HG02885 (cell line): ENCODE results near the gene BCR.

Experiments used
- ATAC-seq: cut with Tn5 transposase; IDR thresholded peaks from one replicate; pipeline ENCODE4 v1.9.1; 2021; ENCODE audit warnings: mild to moderate bottlenecking; ENCODE audit not compliant: unreplicated experiment, poor library complexity

The BCR gene

DNA sequence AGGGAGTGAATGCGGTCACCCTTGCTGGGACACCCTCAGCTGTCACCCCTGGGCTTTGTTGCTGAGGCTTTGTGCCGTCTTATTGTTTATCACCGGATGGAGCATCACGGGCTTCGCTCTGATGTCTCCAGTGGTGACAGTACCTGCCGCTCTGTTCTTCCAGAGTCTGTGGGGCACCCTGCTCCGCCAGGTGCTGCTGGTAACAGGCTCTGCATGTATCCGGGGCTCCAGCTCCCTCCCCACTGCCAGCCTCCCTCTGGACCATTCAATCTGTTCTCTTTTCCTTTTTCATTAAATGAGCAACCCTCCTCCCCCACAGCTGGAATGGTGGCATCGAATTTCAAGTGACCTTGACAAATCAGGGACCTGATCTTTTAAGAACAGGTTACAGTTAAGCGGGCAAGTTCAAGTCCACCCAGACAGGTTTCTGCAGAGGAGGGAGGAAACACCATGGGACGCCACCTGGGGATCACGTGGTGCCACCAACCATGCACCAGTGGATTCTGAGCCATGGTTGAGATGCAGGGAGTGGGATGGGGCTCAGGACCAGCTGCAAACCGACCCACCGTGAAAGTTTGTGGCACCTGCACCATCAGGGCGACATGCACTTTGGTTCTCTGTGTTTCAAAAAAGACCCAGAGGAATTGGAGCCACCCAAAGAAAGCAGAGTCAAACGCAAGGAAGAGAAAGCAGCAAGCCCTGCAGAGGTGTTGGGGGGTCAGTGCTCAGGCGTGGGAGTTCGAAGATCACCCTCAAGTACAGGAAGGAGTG is 89.3 kb downstream of the BCR start:
- no peak for ATAC-seq

DNA sequence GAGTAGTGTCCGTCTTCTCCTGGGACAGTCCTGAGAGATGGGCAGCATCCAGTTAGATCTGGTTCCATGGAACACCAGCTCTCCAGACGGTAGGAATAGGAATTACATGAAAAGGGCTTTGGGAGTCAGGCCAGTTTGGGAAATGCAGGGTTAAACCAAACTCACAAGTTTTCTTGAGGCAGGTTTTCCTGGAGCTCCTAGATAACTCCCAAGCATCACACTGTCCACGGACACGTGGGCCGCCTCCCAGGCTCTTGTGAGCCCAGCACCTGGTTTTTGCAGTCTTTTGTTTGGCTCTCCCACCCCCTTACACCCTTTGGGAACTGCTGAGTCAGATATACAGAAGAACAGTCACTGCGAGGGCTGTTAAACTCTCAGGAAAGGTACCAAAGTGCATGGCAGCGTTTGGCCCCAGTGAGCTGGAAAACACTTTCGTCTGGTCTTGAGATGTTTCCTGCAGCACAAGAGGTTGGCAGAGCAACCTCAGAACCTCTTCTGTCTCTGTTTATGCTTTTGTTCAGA is 90.0 kb downstream of the BCR start:
- ATAC-seq, result no peak

DNA sequence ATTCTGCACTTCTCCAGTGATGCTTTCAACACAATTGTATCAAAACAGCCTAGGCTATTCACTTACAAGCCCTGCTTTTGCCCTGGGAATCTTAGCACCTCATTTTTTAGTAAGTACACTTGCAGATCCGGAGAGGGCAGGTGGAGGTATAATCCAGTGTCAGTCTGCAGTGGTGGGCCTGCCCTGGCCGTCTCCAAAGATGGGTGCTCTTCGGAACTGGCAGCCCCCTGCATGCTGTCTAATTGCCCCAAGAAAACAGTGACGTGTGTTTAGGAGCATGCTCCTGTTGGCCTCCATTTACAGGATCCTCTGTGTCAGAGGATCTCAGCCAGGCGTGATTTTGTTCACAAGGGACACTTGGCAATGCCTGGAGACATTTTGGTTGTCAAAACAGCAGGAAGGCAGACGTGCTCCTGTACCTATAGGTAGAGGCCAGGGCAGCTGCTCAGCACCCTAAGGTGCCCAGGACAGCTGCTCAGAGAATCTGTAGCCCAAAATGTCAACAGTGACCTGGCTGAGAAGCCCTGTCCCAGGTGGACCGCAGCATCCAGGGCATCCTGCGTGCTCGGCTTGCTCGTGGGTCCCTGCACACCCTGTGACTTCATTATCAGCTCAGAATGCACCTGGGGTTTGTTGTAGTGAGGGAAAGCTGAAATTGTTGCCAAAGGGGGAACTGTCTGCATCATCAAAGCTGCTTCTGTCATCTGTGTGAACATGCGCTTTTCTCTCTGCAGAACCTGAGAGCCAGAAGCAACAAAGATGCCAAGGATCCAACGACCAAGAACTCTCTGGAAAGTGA is 90.7 kb downstream of the BCR start:
- ATAC-seq, result no peak

DNA sequence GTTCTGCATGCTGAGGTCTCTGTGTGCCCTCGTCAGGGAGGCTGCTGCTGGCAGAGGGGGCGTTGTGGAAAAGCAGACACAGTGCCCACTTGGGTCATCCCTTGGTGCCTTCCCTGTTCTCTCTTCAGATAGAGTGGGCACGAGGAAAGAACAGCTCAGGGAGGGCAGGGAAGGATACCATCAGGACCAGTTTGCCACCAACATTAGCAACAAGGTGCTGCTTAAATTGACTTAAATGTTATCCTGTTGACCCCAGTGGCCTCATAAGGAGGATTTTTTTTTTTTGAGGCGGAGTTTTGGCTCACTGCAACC is 91.2 kb downstream of the BCR start:
- no peak for ATAC-seq

DNA sequence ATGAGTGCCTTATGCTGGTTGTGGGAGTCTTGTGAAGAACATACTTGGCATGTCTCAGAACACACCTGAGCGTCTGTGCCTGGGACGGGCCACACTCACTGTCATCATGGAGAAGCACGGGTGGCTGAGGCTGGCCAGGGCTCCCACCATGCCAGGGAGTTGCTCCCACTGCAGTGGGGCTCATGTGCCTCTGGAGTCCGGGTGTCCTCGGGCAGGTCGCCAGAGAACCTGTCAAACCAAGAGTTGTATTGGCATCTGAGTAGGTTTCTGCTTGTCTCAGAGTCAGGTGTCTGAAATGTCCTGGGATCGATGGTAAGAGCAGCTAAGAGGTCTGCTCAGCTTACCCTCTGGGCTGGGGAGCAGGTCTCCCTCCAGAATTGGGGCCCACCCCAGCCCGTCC is 92.1 kb downstream of the BCR start:
- ATAC-seq, result no peak

DNA sequence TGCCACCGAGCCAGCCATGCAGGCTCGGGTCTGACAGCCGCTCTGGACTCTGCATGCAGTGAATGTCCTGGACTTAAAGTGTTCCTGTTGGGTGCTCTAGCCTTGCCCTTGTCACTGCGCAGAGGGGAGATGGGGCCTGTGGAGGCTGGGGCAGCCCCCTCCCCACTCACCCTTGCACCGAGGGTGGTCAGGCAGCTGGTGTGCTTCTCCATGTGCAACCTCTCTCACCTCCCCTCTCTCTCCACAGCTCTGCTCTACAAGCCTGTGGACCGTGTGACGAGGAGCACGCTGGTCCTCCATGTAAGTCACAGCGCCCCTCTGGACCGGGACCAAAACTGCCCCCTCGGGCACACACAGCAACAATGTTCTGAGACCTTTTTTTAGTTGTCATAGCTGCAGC is 92.5 kb downstream of the BCR start:
- no peak for ATAC-seq

DNA sequence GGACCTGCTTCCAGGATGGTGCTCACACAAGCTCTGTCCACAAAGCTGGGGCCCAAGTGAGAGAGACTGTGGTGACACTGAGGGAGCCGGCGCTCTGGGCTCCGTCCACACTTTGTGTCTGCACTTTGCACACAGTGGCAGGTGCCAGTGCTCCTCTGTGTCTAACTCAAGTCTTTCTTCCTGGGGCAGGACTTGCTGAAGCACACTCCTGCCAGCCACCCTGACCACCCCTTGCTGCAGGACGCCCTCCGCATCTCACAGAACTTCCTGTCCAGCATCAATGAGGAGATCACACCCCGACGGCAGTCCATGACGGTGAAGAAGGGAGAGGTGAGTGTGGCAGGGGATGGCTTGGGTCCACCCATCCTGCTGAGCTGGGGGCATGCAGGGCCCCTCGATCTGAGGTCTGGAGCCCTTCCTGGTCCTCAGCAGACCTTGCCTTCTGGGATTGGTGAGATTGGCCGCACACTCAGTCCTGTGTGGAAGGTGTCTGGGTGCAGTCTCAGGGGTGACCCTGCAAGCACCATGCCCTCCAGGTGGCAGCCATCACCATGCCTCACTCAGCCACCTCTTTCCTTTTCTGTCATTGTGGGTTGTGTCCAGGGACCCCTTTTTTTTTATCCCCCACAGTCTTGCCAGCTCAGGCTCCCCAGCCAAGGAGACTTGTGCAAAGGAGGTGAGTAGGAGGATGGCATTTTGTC is 93.3 kb downstream of the BCR start:
- ATAC-seq, result no peak

DNA sequence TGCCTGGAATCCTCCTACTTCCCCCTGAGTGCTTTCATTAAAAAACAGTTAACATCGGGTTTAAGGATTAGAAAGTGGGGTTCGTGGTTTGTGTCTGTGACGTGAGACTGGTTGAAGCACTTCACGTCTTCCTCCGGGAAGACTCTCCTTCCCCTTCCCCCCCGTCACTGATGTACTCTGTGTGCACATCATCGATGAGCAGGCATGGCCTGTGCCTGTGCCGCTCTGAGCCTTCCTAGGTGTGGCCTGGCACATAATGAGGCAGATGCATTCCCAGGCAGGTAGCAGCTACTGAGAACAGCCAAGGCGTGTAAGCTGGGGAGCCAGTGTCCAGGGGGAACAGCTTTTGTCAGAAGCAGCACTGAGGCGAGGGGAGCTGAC is 93.8 kb downstream of the BCR start:
- no peak for ATAC-seq

DNA sequence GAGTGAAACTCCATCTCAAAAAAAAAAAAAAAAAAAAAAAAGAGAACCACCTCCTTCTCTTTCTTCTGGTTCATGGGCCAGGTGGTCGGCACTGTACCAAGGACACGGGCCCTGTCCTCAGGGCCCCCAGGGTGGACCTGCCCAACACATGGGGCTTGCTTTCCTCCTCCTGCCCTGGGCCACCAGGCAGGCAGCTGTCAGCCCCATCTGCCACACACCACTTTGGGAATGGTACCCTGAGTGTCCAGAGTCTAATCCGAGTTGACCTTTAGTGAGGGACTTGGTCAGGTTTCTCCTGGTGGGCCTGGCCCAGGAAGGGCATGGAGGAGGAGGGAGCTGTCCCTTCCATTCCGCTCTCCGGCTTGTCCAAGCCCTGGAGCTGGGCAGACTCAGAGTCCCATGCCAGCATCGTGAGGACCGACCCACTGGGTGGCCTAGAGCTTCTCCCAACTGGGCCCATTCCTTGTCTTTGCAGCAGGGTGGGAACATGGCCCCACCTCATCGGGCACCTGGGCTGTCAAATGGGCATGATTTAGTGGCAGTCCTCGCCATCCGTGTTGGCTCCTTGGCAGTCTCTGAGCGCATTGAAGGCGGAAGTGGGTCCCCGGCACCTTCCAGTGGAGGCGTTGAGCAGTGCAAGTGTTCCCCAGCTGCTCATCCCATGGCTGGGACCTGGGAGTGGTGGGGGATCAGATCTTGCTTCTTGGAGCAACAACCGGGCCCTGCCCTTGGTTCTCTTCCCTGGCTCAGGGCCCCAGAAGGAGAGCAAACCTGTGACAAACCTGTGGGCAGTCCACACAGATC is 94.8 kb downstream of the BCR start:
- ATAC-seq, result no peak

DNA sequence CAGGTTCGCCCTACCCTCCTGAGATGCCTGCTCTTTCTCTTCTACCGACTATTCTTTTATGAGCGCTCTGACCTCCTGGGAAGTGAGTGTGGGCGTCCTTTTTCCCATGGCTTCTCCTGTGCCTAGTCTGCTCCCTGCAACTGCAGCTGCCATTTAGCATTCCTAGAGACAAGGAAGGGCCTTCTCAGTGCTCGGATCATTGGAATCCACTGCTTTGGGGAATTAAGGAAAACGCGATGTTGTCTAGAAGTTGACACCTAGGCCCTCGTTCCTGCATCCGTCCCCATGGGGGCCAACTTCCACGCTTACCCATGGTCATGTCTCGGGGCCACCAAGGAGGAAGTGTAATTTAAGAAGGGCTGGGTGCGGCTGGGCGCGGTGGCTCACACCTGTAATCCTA is 95.4 kb downstream of the BCR start:
- ATAC-seq, result no peak

DNA sequence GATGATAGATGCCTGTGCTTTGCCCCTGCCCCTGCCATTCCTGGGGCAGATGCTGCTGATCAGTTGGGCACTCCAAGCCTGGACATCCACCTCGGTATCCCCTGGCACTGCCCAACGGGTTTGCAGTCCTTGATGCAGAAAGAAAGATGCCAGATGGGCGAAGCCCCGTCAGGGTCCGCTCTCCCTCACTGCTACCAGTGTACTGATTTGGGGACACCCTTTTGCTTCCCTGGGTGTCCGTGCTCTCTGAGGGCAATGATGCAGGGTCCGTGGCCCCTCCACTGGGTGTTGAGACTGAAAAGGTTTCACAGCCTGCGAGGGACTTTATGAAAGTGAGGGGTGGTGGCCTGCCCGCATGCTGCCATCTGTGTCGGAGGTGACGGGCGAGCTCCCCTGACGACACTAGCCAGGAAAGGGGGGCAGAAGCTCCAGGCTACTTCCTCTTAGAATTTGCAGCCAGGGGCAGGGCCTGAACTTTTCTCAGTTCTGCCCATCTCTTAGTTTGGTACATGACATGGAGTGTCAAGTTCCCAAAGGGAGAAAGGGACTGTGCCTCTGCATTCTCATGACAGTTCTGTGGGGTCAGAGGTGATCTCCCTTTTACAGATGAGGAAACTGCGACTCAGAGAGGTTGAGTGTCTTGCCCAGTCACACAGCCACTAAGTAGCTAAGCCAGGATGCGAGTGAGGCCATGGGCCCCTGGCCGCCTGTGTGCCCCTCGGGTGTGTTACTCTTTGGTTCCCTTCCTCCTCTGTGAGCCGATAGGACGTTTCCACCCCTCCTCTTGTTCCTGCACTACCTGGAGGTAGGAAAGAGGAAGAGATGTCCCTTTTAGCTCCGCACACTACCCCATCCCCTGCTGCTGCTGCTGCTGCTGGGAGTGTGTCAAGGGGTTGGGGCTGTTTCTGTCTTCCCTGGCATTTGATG is 96.6 kb downstream of the BCR start:
- ATAC-seq, result no peak

DNA sequence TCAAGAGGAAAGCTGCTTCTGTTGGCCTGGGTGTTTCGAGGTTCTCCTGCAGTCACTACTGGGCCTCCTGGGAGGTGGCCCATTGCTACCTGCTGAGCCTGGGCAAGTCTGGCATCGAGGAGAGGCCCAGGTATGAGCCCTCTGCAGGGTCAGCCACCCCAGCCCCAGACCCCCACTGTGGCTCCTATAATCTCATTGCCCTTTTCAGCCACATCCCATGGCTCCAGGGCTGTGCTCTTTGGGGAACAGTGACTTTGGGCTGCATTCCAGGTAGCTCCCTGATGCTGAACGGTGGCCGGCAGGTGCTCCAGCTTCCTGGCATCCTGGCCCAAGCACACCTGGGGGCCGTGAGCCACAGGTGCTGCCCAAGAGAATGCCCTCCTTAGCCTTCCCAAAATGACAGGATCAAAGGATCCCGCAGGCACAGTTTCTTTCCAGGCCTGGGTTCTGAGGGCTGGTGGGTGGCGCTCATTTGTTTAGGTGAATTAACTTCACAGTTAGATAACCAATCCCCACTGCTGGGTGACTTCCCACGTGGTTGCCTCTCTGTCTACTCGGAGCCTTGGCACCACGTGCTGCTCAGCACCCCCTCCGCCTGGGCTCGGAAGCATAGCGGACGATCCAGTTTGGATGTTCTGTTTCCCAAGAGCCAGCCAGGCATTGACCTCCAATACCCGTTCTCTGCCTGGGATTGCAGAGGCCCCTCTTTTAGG is 97.4 kb downstream of the BCR start:
- ATAC-seq, result no peak

DNA sequence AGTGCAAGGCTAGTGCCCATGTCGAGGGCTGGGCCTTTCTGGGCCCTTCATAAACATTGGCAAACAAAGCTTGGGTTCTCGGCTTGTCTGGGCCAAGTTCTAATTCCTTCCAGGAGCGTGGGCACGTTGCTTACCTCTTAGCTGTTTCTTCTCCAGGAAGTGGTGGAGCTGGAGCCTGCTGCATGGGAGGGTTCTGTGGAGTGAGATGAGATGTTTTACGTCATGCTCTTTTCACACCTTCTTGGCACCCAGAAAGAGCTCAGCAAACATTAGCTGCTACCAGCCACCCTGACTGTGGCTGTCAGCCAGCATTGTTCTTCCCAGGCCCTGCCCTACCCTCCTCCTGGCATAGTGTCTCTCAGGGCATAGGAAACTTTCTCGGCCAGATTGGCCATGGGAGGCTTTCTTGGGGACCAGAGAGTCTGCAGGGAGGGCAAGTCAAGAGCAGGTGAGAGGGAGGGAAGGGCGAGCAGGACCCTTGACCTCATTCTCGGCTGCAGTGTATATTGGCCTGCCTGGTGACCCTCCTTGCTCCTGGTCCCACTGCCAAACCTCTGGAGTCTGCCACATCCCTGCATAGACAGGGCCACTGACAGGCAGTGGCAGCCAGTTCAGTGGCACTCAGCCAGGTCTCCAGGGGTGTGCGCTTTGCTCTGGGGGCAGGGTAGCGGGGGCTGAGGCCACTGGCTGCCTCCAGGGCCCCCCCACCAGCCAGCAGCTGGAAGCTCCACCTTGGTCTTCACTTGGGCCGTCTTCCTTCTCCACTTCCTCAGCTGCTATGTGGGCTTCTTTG is 98.8 kb downstream of the BCR start:
- ATAC-seq, result no peak

DNA sequence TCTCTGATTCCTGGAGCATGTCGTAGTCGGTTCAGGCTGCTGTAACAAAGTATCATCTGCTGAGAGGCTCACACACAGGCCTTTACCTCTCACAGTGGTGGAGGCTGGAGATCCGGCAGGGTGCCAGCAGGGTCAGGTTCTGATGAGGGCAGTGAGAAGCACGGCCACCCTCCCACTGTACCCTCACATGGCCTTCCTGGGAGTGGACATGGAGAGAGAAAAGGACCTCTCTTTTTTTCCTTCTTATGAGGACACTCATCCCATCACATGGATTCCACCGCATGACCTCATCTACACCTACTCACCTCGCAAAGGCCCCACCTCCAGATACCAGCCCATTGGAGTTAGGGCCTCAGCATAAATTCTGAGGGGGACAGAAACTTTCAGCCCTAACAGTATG is 99.5 kb downstream of the BCR start:
- ATAC-seq, result no peak

DNA sequence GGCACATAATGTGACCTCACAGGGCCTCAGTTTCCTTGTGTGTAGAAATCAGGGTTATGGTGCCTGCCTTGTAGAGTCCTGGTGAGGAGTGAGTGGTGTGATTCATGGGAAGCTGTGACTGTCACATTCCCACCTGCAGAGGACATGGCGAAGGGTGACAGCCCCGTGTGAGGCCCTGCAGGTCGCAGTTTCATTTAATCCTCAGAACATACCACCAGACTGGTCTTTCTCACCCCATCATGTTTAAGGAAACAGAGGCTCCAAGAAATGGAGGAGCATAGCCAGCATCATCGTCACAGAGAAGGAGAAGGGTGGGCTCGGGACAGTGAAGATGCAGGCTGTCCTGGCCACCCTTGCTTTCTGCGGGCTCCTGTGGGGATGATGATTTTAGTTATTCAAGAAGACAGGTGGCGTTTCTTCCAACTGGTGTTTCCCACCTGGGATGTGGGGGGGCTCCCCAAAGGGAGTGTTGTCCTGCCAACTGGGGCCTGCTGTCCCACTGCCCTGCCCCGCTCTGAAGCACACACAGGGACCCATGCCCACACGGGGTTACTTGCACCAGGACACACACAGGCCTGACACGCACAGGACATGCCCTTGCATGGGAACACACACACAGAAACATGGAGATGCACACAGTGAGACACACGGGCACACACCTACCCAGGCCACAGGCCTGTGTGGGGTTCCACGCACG is 100.2 kb downstream of the BCR start:
- no peak for ATAC-seq

DNA sequence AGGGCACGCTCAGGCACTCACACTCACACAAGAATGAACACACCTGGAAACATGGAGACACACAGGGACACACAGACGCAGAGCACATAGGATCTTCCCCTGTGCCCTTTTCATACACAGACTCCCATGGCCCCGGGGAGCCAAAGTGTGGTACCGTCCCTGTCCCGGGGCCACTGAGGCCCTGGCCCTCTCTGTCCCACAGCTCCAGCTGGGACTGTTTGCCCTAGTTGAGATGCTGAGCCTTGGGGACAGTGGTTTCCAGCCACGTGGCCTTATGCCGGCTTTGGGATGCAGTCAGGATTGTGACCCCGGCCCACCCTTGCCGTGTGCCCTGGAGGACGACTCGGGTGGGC is 100.7 kb downstream of the BCR start:
- no peak for ATAC-seq

DNA sequence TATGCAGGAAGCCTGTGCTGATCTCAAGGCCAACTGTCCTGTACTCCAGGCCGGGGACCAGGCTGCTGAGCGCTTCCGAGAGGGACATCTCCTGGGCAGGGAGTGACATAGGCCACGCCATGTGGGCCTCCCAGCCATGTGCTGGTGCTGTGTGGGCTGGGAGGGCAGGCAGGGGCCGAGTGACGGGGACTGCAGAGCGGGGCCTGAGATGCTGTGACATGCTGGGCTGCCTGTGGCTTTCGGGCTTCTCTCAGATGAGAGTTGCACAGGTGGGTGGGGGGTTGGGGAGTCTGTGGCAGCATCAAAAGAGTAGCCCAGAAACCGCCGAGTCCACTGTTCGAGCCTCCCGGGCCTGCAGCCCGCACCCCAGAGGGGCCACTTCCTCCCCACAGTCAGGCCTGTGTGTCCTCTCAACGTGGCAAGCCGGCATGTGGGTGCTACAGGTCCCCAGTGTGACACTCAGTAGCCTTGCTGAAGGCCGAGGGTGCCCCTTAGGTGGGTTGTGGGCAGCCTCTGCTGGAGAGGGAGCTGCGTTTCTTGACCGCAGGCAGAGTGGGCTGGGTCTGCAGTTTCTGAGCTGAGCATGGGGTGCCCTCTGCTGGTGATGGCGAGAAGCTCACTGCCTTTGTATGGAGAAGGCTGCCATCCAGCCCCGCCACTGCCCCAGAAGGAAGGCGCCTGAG is 101.2 kb downstream of the BCR start:
- no peak for ATAC-seq
